ENCODE data around the gene PACS1. TPM values are rescaled to one million over a fixed set of nuclear protein-coding genes. Genes with fewer than 3 reads are reported as not detected.
A peak's percentile ranks its signal among the peaks of the same experiment; 100 is the strongest.

PACS1 gene
- polyA plus RNA-seq, 1 donor (not counting 4 experiments of a cell fraction or from before 2014, with no cell fraction given), result 14.9 TPM

DNA sequence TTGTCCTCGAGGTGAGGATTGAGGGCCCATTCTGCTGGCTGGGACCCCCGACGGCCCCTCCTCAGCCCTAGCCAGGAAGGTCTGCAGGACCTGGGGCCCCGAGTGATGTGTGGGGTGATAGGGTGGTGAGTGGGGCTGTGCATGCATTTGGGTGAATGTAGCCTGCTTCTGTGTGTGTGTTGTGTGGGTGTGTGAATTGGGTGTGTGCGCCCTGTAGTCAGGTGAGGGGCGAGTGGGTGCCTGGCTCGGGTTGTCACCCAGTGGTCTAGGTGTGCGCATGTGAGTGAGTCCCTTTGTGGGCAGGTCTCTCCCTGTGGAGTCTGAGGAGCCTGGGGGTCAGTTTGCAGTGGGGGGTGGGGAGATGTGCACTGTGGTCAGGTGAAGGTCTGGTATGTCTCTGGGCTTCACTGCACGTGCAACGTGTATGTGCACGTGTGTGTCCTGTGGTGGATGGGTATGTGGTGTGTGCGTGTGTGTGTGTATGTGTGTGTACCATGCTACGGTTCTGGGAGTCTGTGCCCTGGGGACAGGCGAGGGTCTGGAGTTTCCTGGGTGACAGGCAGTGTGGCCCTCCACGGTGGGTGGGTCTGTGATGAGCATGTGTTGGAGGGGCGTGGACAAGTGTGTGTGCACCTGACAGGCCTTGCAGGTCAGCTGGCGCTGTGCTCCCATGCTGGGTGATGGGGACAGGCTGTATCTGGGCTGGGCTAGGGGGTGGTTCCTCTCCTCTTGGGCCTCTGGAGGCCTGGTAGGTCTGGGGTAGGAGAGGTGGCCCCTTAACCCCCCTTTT lies 222.7 kb downstream of the PACS1 start:
- FAIRE-seq, result no peak
- H3K27me3 ChIP-seq (ENCODE audit: control insufficient read depth, extremely low read depth, insufficient read depth, low read length), result peaks cover 29% of the 10 kb centered on the region

DNA sequence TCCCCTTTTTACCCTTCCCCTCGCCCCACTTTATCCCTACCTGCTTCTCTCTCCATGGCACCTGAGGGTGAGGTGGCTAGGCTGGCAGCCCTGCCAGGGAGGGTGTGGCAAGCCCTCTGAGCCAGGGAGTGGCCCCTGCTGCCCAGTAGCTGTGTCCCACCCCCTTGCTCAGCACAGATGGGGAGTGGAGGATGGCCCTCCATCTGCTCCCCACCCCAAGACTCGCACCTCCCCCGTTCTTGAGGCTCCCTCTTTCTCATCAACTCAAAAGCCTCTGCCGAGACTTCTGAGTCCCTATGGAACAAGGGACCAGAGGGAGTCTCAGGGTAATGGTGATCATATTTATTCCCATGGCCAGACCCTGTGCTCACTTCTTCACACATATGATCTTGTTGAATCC lies 223.3 kb downstream of the PACS1 start:
- Histone ChIP-seq H4K20me1 (ENCODE audit: control insufficient read depth, extremely low read depth, insufficient read depth, low read length) (no peaks in the 10 kb centered on the region), H3K9me3 (ENCODE audit: control insufficient read depth, low read depth, low read length) (no peaks in the 10 kb centered on the region), H3K9me1 (ENCODE audit: control insufficient read depth, extremely low read depth, insufficient read depth, low read length) (no peaks in the 10 kb centered on the region), H3K4me1 (ENCODE audit: control insufficient read depth, extremely low read depth, insufficient read depth, low read length) (peaks cover 7% of the 10 kb centered on the region), H3K9ac (ENCODE audit: control insufficient read depth, extremely low read depth, insufficient read depth, low read length) (no peak overlapping the region), H2AFZ (ENCODE audit: control insufficient read depth, low read length) (no peak overlapping the region), H3K27ac (ENCODE audit: control insufficient read depth, insufficient read depth, low read length) (no peak overlapping the region), H3K27me3 (ENCODE audit: control insufficient read depth, extremely low read depth, insufficient read depth, low read length) (peaks cover 29% of the 10 kb centered on the region), H3K4me2 (ENCODE audit: control insufficient read depth, extremely low read depth, insufficient read depth, low read depth, low read length) (no peak overlapping the region), H3K79me2 (ENCODE audit: control insufficient read depth, insufficient read depth, low read length) (peaks cover 4% of the 10 kb centered on the region), H3K4me3 (ENCODE audit: control insufficient read depth in 2 of 3, extremely low read depth in 1 of 3, insufficient read depth in 2 of 3, low read depth in 1 of 3, low read length in 3 of 3) (no peak overlapping the region), H3K36me3 (ENCODE audit: control insufficient read depth in 2 of 2, extremely low read depth in 1 of 2, insufficient read depth in 2 of 2, low read length in 2 of 2) (no peaks in the 10 kb centered on the region)
- FAIRE-seq (no peak), DNase-seq (ENCODE audit: low read depth, low spot score) (no peak)
- dilution Hi-C loops (cut with MboI; ENCODE audit: extremely low pct_ligation_motif_present, low sequenced_read_pairs), result no loop called here
- TF ChIP-seq, protein P1, sequence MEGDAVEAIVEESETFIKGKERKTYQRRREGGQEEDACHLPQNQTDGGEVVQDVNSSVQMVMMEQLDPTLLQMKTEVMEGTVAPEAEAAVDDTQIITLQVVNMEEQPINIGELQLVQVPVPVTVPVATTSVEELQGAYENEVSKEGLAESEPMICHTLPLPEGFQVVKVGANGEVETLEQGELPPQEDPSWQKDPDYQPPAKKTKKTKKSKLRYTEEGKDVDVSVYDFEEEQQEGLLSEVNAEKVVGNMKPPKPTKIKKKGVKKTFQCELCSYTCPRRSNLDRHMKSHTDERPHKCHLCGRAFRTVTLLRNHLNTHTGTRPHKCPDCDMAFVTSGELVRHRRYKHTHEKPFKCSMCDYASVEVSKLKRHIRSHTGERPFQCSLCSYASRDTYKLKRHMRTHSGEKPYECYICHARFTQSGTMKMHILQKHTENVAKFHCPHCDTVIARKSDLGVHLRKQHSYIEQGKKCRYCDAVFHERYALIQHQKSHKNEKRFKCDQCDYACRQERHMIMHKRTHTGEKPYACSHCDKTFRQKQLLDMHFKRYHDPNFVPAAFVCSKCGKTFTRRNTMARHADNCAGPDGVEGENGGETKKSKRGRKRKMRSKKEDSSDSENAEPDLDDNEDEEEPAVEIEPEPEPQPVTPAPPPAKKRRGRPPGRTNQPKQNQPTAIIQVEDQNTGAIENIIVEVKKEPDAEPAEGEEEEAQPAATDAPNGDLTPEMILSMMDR (optimal IDR thresholded peaks at IDR 0.05 in 1 of 3, IDR thresholded peaks at IDR 0.05 in 1 of 3, conservative IDR thresholded peaks at IDR 0.05 in 1 of 3; ENCODE audit: extremely low read depth in 1 of 3, insufficient read depth in 2 of 3, low read length in 3 of 3), result no peak
- no peak for TF ChIP-seq EZH2 (IDR thresholded peaks at IDR 0.05; ENCODE audit: low read length)

More for the DNA sequence above, 222.7 kb downstream of the PACS1 start:
- Histone ChIP-seq H3K4me1 (ENCODE audit: control insufficient read depth, extremely low read depth, insufficient read depth, low read length) (peaks cover 13% of the 10 kb centered on the region), H3K36me3 (ENCODE audit: control insufficient read depth in 2 of 2, extremely low read depth in 1 of 2, insufficient read depth in 2 of 2, low read length in 2 of 2) (peaks cover under 1 to 1% of the 10 kb centered on the region in 2 experiments), H3K9ac (ENCODE audit: control insufficient read depth, extremely low read depth, insufficient read depth, low read length) (no peak overlapping the region), H2AFZ (ENCODE audit: control insufficient read depth, low read length) (no peak overlapping the region), H3K9me1 (ENCODE audit: control insufficient read depth, extremely low read depth, insufficient read depth, low read length) (no peaks in the 10 kb centered on the region), H4K20me1 (ENCODE audit: control insufficient read depth, extremely low read depth, insufficient read depth, low read length) (no peaks in the 10 kb centered on the region), H3K9me3 (ENCODE audit: control insufficient read depth, low read depth, low read length) (no peaks in the 10 kb centered on the region), H3K79me2 (ENCODE audit: control insufficient read depth, insufficient read depth, low read length) (peaks cover 10% of the 10 kb centered on the region), H3K4me2 (ENCODE audit: control insufficient read depth, extremely low read depth, insufficient read depth, low read depth, low read length) (no peak overlapping the region), H3K27ac (ENCODE audit: control insufficient read depth, insufficient read depth, low read length) (no peak overlapping the region), H3K4me3 (ENCODE audit: control insufficient read depth in 2 of 3, extremely low read depth in 1 of 3, insufficient read depth in 2 of 3, low read depth in 1 of 3, low read length in 3 of 3) (no peak overlapping the region)
- dilution Hi-C loops (cut with MboI; ENCODE audit: extremely low pct_ligation_motif_present, low sequenced_read_pairs), result no loop called here
- TF ChIP-seq, protein P1 (optimal IDR thresholded peaks at IDR 0.05 in 1 of 3, IDR thresholded peaks at IDR 0.05 in 1 of 3, conservative IDR thresholded peaks at IDR 0.05 in 1 of 3; ENCODE audit: extremely low read depth in 1 of 3, insufficient read depth in 2 of 3, low read length in 3 of 3), result no peak
- peak; percentile 5 for TF ChIP-seq EZH2 (IDR thresholded peaks at IDR 0.05; ENCODE audit: low read length)
- no peak for DNase-seq (ENCODE audit: low read depth, low spot score)
